B cell (primary cell): ENCODE data around the gene NOC4L. TPM values are rescaled to one million over a fixed set of nuclear protein-coding genes. Genes with fewer than 3 reads are reported as not detected.

Source experiments
- ATAC-seq: fragments of 200-7000 bp; cut with Tn5 transposase; one replicate; pipeline ENCODE4 v1.10.0; 2021; ENCODE audit warnings: low read depth, mild to moderate bottlenecking, moderate number of reproducible peaks, moderate library complexity
- CTCF ChIA-PET: fragments of 350-600 bp; sonication (Branson Sonifier 250); formaldehyde crosslinking; loops from one replicate; lab custom pipeline; 2021; ENCODE audit warnings: antibody characterized with exemption, inconsistent platforms; lab: Charles Lee
- POLR2A ChIA-PET: fragments of 350-600 bp; sonication (Branson Sonifier 250); formaldehyde crosslinking; loops from one replicate; lab custom pipeline; 2021; ENCODE audit warnings: antibody characterized with exemption; lab: Charles Lee
- DNase-seq: peaks from one replicate; pipeline ENCODE4 v3.0.0; 2013
- H2AFZ ChIP-seq: 2 replicates; pipeline ENCODE4 v1.6.1; 2012; ENCODE audit warnings: mild to moderate bottlenecking, low read depth, low read length; ENCODE audit not compliant: insufficient read depth, poor library complexity, severe bottlenecking
- H3K27ac ChIP-seq, 2 donors: 1 replicate in 1 of 2; 2 replicates in 1 of 2; pipeline ENCODE4 v1.5.1; 2012 to 2013; ENCODE audit warnings: low read length in 2 of 2, mild to moderate bottlenecking in 2 of 2, moderate library complexity in 1 of 2
- H3K27me3 ChIP-seq, 4 experiments: fragments of 200-600 bp in 1 of 4; sonication (generic) in 1 of 4; replicated peaks in 1 of 4; 1 replicate in 2 of 4; 2 replicates in 2 of 4; pipeline versions ENCODE4 v1.6.1 to v1.7.0; 2013 to 2016; ENCODE audit warnings: low read length in 3 of 4, mild to moderate bottlenecking in 2 of 4, mixed read lengths in 1 of 4, moderate library complexity in 1 of 4; ENCODE audit not compliant: insufficient read depth in 4 of 4, control insufficient read depth in 3 of 4; ENCODE audit errors: control extremely low read depth in 1 of 4
- H3K36me3 ChIP-seq, 2 experiments: replicated peaks in 1 of 2; 1 replicate in 1 of 2; 2 replicates in 1 of 2; pipeline versions ENCODE4 v1.6.1 to v1.7.1; 2013; ENCODE audit warnings: low read length in 1 of 2; ENCODE audit not compliant: insufficient read depth in 2 of 2, control insufficient read depth in 1 of 2; ENCODE audit errors: control extremely low read depth in 1 of 2, extremely low read depth in 1 of 2
- H3K4me1 ChIP-seq, 2 donors: fragments of 200-600 bp in 1 of 2; sonication (generic) in 1 of 2; 1 replicate in 1 of 2; 2 replicates in 1 of 2; pipeline versions ENCODE4 v1.5.1 to v1.6.1; 2013 to 2017; ENCODE audit warnings: low read length in 2 of 2; ENCODE audit not compliant: control insufficient read depth in 2 of 2, insufficient read depth in 2 of 2
- H3K4me2 ChIP-seq: replicated peaks from 2 replicates; pipeline ENCODE3; 2012; ENCODE audit warnings: mild to moderate bottlenecking, low read depth, low read length; ENCODE audit not compliant: poor library complexity, severe bottlenecking
- H3K4me3 ChIP-seq, 5 experiments: fragments of 200-600 bp in 1 of 5; sonication (generic) in 1 of 5; 1 replicate in 3 of 5; 2 replicates in 2 of 5; pipeline versions ENCODE4 v1.5.1 to v1.7.0; 2011 to 2016; ENCODE audit warnings: low read length in 4 of 5, mild to moderate bottlenecking in 4 of 5, low read depth in 2 of 5, control low read depth in 1 of 5, moderate library complexity in 1 of 5; ENCODE audit not compliant: insufficient read depth in 1 of 5; ENCODE audit errors: control extremely low read depth in 1 of 5, extremely low read depth in 1 of 5
- H3K79me2 ChIP-seq: fragments of 200-600 bp; sonication (generic); one replicate; pipeline ENCODE4 v1.6.0; 2016; ENCODE audit warnings: low read length; ENCODE audit not compliant: control insufficient read depth, insufficient read depth
- H3K9ac ChIP-seq: fragments of 200-600 bp; sonication (generic); 2 replicates; pipeline ENCODE4 v1.6.1; 2017; ENCODE audit warnings: mild to moderate bottlenecking, low read length, moderate library complexity
- H3K9me3 ChIP-seq, 3 donors: one replicate each; pipeline versions ENCODE4 v1.6.1 to v1.7.1; 2013; ENCODE audit warnings: low read length in 2 of 3; ENCODE audit not compliant: control insufficient read depth in 2 of 3, insufficient read depth in 1 of 3; ENCODE audit errors: control extremely low read depth in 1 of 3
- H4K20me1 ChIP-seq: 2 replicates; pipeline ENCODE4 v1.6.0; 2012; ENCODE audit warnings: mild to moderate bottlenecking, low read length; ENCODE audit not compliant: insufficient read depth, control insufficient read depth, poor library complexity, severe bottlenecking
- H3K27ac Mint-ChIP-seq: one replicate; pipeline ENCODE4 v1.8.0; 2021; ENCODE audit warnings: mixed read lengths
- H3K27me3 Mint-ChIP-seq: one replicate; pipeline ENCODE4 v1.8.0; 2021; ENCODE audit warnings: mixed read lengths
- H3K4me1 Mint-ChIP-seq: one replicate; pipeline ENCODE4 v1.8.0; 2021; ENCODE audit warnings: mixed read lengths
- H3K4me3 Mint-ChIP-seq: one replicate; pipeline ENCODE4 v1.8.0; 2021; ENCODE audit warnings: mixed read lengths
- H3K9me3 Mint-ChIP-seq: one replicate; pipeline ENCODE4 v1.8.0; 2022; ENCODE audit warnings: mixed read lengths; ENCODE audit not compliant: insufficient read depth
- CTCF ChIP-seq: fragments of 200-600 bp; IDR thresholded peaks from one replicate; pipeline ENCODE4 v1.8.0; 2022; ENCODE audit warnings: antibody characterized with exemption, mild to moderate bottlenecking
- EZH2 ChIP-seq: IDR thresholded peaks from 2 replicates; pipeline ENCODE4 v1.6.1; 2012; ENCODE audit warnings: borderline replicate concordance, low read depth, mild to moderate bottlenecking, moderate library complexity, low read length; ENCODE audit not compliant: insufficient read depth, poor library complexity, severe bottlenecking
- WGBS: methylation state at CpG from one replicate; pipeline ENCODE4 v1.1.5; 2013; ENCODE audit warnings: missing lambda C conversion rate; ENCODE audit not compliant: insufficient coverage; 5-methylcytosine and 5-hydroxymethylcytosine counted together
- intact Hi-C: fragments of 100-400 bp; cut with micrococcal nuclease; formaldehyde crosslinking; loops from one replicate; pipeline ENCODE4 v1.10.0; 2022
- polyA plus RNA-seq: library from polyadenylated mRNA; depleted of rRNA; stranded (reverse); fragments of >200 nt; gene quantifications from 2 replicates; pipeline ENCODE4 v1.2.3, GENCODE V29; 2012
- total RNA-seq, 2 donors: library from RNA; stranded (reverse); fragments of 120-200 nt in 1 of 2; gene quantifications; 1 replicate in 1 of 2; 2 replicates in 1 of 2; pipeline versions ENCODE4 v1.2.3 to v1.2.4, GENCODE V29; 2013 to 2022

NOC4L gene
- total and polyA plus RNA-seq, 2 donors (not counting 1 experiment from before 2014, with no cell fraction given), result 13.1 to 21.9 TPM

DNA sequence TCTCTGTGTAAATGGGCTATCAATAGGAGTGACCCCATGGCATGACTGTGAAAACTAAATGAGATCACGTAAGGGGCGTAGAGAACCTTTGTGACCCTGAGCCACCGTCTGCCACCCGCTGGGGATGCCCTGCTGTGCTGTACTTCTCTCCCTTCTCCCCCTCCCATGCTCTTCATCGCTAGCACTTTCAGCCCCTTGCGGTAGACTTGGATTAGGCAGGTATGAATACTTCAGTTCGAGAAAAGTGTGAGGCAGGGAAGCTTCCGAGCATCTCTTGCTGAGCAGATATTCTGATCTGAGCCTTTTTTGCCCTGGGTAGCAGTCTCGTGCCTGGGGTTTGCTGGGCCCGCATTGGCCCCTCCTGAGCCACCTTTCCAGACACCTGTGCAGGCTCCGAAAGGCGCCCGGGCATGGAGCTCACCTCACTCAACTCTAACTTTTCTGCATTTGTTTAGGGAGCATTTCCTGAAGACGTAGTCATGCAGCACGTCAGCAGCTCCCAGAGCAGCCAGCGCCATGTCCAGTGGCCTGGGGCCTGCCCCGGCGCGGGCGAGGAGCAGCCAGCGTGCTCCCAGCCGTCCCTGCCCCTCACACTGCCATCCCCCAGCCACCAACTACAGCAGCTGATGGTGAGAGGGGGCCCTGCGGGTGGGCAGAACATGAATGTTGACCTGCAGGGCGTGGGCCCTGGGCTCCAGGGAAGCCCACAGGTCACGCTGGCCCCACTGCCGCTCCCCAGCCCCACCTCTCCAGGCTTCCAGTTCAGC, 40.5 kb upstream of the NOC4L start:
- Histone ChIP-seq H3K9me3 (no peaks in the 10 kb centered on the region), H3K79me2 (no peaks in the 10 kb centered on the region), H3K27ac (no peak overlapping the region), H3K36me3 (peaks cover under 1 to 25% of the 10 kb centered on the region in 2 experiments), H3K4me2 (no peak overlapping the region), H2AFZ (no peak overlapping the region), H3K4me1 (no peaks in the 10 kb centered on the region), H3K4me3 (no peak overlapping the region), H4K20me1 (no peaks in the 10 kb centered on the region), H3K9ac (no peak overlapping the region), H3K27me3 (no peaks in the 10 kb centered on the region)
- no peaks in the 10 kb centered on the region for H3K9me3 Mint-ChIP-seq
- H3K4me1 Mint-ChIP-seq, result no peaks in the 10 kb centered on the region
- ChIA-PET POLR2A (no interaction called here), CTCF (no interaction called here)
- no peak for ATAC-seq
- no peaks in the 10 kb centered on the region for H3K27me3 Mint-ChIP-seq
- intact Hi-C loops, result no loop called here
- 95% methylated on average over 17 of the region's 26 CpGs for WGBS
- H3K4me3 Mint-ChIP-seq, result no peak overlapping the region
- no peak for TF ChIP-seq CTCF
- no peak for TF ChIP-seq EZH2
- DNase-seq, result no peak
- H3K27ac Mint-ChIP-seq, result no peak overlapping the region

DNA sequence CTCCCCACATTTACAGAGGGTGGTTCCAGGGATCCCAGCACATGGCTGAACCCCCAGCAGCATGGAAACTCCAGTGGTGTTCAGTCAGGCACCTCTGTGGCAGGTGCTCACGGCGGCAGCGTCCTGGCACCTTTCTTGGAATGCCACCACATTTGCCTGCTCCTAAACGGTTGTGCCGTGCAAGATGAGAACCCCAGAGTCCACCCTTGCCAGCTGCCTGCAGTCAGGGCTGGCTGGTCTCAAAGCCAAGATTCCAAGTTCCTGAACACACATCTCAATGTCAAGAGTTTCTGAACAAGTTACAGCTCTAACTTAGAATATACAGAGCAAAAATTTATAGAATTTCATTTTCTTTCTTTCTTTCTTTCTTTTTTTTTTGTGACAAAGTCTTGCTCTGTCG, 38.8 kb upstream of the NOC4L start:
- CTCF ChIA-PET, result interaction anchor here (0.6 kb wide), 1 partner anchor 535 kb away, joined by 3 read pairs; no protein-coding TSS in a partner anchor
- ATAC-seq, result no peak
- no peak for DNase-seq
- Histone ChIP-seq H4K20me1 (no peaks in the 10 kb centered on the region), H3K4me2 (no peak overlapping the region), H3K4me3 (no peak overlapping the region), H3K9me3 (no peaks in the 10 kb centered on the region), H3K9ac (no peak overlapping the region), H3K36me3 (peaks cover 2 to 25% of the 10 kb centered on the region in 2 experiments), H3K79me2 (no peaks in the 10 kb centered on the region), H3K27me3 (no peaks in the 10 kb centered on the region), H2AFZ (no peak overlapping the region), H3K27ac (no peak overlapping the region), H3K4me1 (no peaks in the 10 kb centered on the region)
- Mint-ChIP-seq H3K27ac (no peak overlapping the region), H3K4me3 (no peak overlapping the region), H3K9me3 (no peaks in the 10 kb centered on the region), H3K4me1 (no peaks in the 10 kb centered on the region), H3K27me3 (no peaks in the 10 kb centered on the region)
- intact Hi-C loops, result no loop called here
- POLR2A ChIA-PET, result no interaction called here
- no peak for TF ChIP-seq CTCF
- TF ChIP-seq EZH2, result no peak
- WGBS, result 89% methylated on average over 6 of the region's 6 CpGs
